IPS DF 4.7 (cell line): ENCODE measurements around the gene C1orf141.
"Not testable (repeated sequence)": the region's sequence is repeated elsewhere in the genome, so short reads cannot be mapped to it uniquely, and the experiment has no call there.

Experiments used
- DNase-seq: peaks from one replicate; pipeline ENCODE4 v3.0.0-alpha.2; 2013; ENCODE audit warnings: low spot score; ENCODE audit errors: extremely low read depth

Gene C1orf141

GRCh38 chr1:67134695-67135094 lies at the start of gene C1orf141:
Gene C1orf141 (minus strand): TSS chr1:67134970. CDS start chr1:67127240, 7,730 bp downstream.
- DNase-seq = no peak

DNA sequence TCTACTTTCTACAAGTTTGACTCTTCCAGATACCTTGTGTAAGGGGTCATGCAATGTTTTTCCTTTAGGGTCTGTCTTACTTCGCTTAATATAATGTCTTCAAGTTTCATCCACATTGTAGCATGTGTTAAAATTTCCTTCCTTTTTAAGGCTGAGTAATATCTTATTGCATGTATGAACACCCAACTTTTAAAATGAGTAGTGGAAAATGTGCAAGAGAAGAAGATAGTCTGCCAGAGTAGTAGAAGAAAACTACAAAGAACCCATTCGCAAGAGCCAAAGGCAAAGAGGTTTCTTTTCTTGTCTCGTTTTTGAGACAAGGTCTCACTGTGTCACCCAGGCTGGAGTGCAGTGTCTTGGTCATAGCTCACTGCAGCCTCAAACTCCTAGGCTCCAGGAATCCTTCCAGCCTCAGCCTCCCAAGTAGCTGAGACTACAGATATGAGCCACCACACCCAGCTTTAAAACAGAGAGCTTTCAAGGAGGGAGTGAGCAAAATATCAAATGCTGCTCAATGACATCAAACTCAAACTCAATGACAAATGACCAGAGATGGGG lies 40.8 kb upstream of the C1orf141 start:
- DNase-seq = no peak

DNA sequence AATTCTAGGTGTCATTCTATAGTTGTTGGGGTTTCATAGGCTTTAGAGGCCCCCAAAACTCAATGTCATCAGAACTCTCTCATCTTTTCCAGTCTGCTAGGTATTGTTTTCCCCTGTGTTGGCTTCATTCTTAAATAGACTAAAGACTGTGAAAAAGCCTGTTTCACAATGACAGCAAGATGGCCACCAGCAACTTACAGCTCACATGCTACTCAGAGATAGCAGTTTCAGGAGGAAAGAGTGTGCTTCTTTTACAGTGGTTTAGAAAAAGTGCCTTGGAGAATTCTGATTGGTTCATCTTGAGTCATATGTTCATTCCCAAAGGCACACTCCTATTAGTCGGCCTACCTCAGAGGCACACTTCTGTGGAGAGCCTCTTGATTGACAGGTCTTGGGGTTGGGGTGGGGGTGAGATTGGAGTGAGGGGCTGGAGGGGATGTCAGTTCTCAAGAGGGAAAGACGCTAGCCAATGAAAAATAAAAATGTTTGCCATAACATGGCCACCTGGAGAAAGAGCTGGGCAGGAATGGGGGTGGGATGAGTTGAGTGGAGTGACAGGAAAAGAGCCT lies 40.0 kb upstream of the C1orf141 start:
- no peak for DNase-seq

DNA sequence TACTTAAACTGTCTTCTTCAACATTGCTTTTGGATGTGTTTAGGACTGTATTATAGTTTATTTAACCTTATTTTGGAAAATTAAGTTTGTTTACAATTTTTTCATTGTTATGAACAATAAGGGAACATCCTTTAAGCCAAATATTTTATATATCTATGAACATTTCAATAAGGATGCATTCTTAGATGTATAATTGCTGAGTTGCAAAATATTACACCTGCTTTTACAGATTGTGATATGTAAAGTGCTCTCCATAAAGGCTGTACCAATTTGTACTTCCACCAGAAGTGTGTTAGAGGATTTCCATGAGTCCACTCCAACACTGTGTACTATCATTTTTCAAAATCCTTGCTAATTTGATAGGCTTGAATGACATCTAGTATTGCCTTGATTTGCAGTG lies 39.2 kb upstream of the C1orf141 start:
- DNase-seq = no peak

- DNase-seq = no peak
Measured at GRCh38 chr1:67171978-67172377, 37.2 kb upstream of the C1orf141 start.

GRCh38 chr1:67171574-67171955 lies 36.8 kb upstream of the C1orf141 start:
- DNase-seq = no peak

DNA sequence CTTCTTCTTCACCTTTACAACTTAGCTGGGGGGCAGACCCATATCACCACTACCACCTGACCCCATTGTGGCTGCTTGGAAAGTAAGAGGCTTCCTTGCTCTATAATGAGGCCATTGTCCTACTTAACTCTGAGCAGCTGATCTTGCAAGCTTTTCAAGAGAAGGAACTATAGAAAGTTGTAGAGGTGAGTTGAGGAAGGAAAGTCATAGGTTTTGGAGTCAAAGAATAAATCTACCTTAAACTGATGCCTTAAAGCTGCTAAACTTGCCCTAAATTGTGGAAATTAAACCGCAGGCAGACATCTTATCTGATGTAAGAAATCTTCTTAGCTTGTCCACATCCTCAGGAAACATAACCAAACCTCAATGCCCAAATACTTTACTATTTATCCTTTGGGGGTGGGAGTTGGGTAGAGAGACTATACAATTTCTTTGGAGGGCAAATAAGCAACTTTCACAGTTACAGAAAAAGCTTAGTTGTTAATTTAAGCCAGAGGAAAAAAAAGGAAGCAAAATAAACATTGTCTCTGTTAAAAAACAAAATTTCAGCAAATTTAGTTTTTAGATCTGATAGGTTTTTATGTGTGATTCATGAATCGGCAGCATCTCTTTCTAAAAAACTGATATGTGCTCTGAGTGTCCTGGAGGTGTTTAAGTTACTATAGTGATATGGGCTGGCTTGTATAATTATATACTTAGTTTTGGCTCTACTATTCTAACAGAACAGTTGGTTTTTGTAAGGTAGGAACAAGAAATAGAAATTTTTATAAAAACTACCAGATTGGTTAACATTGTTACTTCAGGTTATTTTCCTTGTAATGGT lies 36.2 kb upstream of the C1orf141 start:
- no peak for DNase-seq

DNA sequence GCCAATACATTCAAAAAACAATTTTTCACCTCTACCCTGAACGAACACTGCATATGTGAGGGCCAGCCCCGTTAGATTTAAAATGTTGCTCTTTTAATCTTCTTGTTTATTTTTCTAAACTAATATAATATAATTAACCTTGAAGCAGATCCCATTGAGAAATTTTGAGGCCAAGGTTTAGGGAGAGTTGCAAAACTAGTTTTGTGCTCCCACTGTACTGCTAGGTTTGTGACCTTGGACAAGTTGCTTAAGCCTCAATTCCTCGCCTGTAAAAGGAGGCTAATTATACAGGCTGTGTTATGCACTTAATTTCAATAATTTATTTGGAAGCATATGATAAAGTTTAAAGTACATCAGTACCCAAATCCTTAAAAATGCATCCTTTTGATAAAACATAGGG lies 35.2 kb upstream of the C1orf141 start:
- no peak for DNase-seq

GRCh38 chr1:67169496-67169895 lies 34.7 kb upstream of the C1orf141 start:
- no peak for DNase-seq

DNA sequence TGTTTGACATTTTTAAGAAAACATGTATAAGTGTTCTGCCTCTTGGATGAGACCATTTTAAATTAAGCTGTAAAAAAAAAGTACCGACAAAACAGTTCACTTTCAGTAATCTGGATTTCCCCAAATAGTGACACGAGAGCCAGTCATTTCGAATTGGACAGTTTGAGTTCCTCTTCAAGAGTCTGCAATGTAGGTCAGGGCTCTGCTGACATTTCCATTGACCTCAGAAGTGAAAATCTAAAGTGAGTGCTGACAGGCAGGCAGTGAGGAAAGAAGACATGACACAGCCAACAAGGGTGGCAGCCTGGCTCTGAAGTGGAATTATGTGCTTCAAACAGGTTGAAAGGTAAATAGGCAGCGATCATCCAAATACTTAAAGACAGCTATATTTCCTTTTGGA lies 31.4 kb upstream of the C1orf141 start, which contains the start of gene IL23R:
Gene IL23R, plus strand, starts transcription at position 259 of the 400 bp plus-strand sequence. CDS start 1,667 bp downstream, outside the sequence.
- no peak for DNase-seq

- DNase-seq = no peak
Measured at GRCh38 chr1:67165468-67166041, 30.8 kb upstream of the C1orf141 start.

DNA sequence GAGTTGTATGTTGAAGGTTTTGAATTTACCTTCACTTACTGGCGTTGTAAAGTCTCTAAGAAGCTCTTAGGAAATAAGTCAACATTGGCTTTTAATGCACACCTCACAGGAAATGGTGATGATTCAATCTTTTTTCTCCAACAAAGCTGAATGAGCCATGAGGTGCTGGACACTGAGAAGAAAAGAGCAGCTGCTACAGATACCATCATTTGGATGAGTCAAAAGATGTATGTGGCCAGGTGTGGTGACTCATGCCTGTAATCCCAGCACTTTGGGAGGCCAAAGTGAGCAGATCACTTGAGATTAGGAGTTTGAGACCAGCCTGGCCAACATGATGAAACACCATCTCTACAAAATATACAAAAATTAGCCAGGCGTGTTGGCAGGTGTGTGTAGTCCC lies 28.2 kb upstream of the C1orf141 start:
- DNase-seq = no peak

DNA sequence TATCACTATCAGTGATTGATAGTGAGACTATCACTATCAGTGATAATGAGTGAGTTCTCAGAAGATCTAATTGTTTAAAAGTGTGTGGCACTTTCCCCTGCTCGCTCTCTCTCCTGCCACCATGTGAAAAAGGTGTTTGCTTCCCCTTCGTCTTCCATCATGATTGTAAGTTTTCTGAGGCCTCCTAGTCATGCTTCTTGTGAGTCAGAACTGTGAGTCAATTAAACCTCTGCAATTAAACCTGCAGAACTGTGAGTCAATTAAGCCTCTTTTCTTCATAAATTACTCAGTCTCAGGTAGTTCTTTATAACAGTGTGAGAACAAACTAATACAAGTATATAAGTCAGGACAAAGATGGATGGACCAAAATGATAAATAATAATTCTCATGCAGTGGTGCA lies 24.5 kb upstream of the C1orf141 start:
- DNase-seq = no peak

DNA sequence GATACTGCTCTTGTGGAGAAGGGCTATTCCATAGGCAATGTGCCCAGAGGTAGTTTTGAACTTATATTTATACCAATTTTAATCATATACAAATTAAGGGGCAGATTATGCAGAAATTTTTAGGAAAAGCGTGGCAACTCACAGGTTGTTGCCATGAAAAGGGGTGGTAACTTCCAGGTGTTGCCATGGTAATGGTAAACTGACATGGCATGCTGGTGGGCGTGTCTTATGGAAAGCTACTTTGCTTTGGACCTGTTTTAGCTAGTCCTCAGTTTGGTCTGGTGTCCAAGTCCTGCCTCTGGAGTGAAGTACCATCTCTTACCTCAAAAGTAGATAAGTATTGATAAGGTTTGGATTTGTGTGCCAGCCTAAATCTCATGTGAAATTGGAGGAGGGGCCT lies 23.6 kb upstream of the C1orf141 start:
- DNase-seq = no peak

- DNase-seq = no peak
Measured at GRCh38 chr1:67150931-67151330, 16.2 kb upstream of the C1orf141 start.

DNA sequence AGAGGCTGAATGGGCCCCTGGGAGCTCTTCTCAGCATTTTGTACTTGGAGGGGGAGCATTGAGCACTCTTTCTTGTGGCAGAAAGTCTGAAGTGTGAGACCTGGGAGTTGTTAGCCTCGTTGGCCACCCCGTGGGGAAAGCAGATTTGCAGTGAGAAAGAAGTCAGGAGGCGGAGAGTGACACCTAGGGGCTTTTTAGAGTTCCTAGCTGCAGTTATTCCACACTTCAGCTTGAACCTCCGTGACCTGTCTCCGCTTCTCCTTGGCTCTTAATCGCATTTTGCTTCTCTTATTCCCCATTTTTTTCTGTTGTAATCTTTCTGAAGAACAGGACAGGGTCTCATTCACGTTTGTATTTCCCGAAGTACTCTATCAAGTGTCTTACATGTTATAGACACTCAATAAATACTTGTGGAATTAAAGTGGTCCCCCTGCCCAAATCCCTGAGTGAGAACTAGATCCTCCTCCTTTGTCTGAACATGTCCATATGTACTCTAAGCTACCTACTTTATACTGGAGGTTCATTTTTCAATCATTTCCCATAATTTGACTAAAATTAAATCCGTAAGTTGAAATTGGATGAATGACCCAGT lies 14.5 kb upstream of the C1orf141 start:
- peak; percentile 62 for DNase-seq

GRCh38 chr1:67148516-67149178 lies 13.9 kb upstream of the C1orf141 start:
- no peak for DNase-seq

- not testable (repeated sequence) for DNase-seq
Measured at GRCh38 chr1:67147973-67148372, 13.2 kb upstream of the C1orf141 start.

DNA sequence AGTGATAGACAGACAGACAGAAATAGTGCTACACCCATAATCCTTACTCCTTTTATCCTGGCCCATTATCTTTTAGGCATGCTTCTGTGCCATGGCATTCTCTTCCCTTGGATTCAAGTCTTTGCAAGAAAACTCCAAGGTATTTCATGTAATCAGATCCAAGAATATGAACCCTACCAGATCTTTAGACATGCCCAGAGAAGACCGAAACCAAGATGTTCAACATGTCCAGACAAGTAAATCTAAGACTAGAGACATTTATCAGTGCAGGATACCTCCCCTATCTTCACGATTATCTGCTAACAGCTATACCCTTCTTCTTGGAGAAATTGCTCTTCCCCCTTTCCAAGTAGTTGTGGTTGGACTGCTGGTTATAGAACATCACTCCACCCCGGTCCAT lies 11.8 kb upstream of the C1orf141 start:
- DNase-seq = no peak

DNA sequence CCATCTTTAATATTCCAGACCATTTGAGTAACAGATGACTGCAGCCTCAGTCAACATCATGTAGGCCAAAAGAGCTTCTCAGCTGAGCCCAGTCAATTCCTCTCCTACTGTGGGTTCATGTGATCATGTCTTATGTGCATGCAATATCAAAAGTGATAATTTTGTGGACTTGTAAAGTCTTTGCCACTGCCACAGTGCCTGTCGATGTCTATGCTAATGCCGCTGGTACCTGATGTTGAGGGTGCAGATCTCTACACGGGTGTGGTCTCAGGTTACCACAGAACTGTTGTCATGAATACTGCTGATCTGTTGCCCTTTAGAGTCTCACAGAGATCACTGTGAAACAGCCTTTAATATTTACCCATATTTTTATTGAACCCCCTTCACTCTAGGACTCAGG lies 11.3 kb upstream of the C1orf141 start:
- DNase-seq = no peak

DNA sequence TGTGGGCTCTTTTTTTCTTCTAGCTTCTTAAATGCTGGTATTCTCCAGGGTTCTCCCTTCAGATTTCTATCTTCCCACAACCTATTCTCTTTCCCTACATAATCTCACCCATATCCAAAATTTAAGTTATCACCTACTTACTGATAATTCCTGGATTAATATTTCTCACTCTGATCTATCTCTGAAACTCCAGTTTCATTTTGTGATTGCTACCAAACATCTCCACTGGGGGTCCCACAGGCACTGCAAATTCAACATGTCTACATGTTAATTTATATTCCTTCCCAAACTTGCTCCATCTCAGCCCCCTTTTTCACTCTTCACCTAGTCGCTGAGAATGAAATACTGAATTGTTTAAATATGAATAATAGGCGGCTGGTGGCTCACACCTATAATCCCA lies 9.9 kb upstream of the C1orf141 start:
- DNase-seq = no peak
